LHCN-M2 (cell line): ENCODE data around the gene AZIN2. TPM values are rescaled to one million over a fixed set of nuclear protein-coding genes. Genes with fewer than 3 reads are reported as not detected.
"Not testable (repeated sequence)": the region's sequence is repeated elsewhere in the genome, so short reads cannot be mapped to it uniquely, and the experiment has no call there.

Experiments
- DNase-seq: peaks from one replicate; pipeline ENCODE4 v3.0.0-alpha.2; 2012; ENCODE audit warnings: low read depth
- total RNA-seq: library from RNA; depleted of rRNA; stranded (reverse); fragments of >200 nt; gene quantifications from 2 replicates; pipeline ENCODE4 v1.2.3, GENCODE V29; 2014

The AZIN2 gene
- total RNA-seq, 1 experiment from 2014 or later: 5.0 TPM

GRCh38 chr1:33094486-33094885, 13.5 kb downstream of the AZIN2 start:
- DNase-seq: no peak

- peak; percentile 79 for DNase-seq
These were observed 14.1 kb downstream of the AZIN2 start for GRCh38 chr1:33094971-33095604.

- peak; percentile 94 for DNase-seq
These were observed 15.5 kb downstream of the AZIN2 start for GRCh38 chr1:33096363-33097005.

GRCh38 chr1:33097137-33097611, 16.2 kb downstream of the AZIN2 start:
- DNase-seq: peak; percentile 46

GRCh38 chr1:33097762-33098161, 16.8 kb downstream of the AZIN2 start:
- no peak for DNase-seq

GRCh38 chr1:33098371-33098770, 17.4 kb downstream of the AZIN2 start:
- DNase-seq: peak; percentile 52

GRCh38 chr1:33099290-33100118, 18.6 kb downstream of the AZIN2 start:
- DNase-seq: peak; percentile 100

- not testable (repeated sequence) for DNase-seq
These were observed 19.1 kb downstream of the AZIN2 start for GRCh38 chr1:33100119-33100415.

- no peak for DNase-seq
These were observed 29.5 kb downstream of the AZIN2 start for GRCh38 chr1:33110477-33110876.

- peak; percentile 22 for DNase-seq
These were observed 31.0 kb downstream of the AZIN2 start for GRCh38 chr1:33111965-33112364.

GRCh38 chr1:33117440-33118085, 36.6 kb downstream of the AZIN2 start:
- no peak for DNase-seq

GRCh38 chr1:33118274-33118673, 37.3 kb downstream of the AZIN2 start:
- no peak for DNase-seq

GRCh38 chr1:33119050-33119449, 38.1 kb downstream of the AZIN2 start:
- no peak for DNase-seq

GRCh38 chr1:33119532-33120217, 38.7 kb downstream of the AZIN2 start:
- no peak for DNase-seq

GRCh38 chr1:33120436-33121231, 39.7 kb downstream of the AZIN2 start:
- DNase-seq: no peak

- DNase-seq: no peak
These were observed 40.8 kb downstream of the AZIN2 start for GRCh38 chr1:33121728-33122127.

GRCh38 chr1:33122483-33123178, 41.7 kb downstream of the AZIN2 start:
- no peak for DNase-seq

- DNase-seq: no peak
These were observed 42.3 kb downstream of the AZIN2 start for GRCh38 chr1:33123266-33123665.

- DNase-seq: not testable (repeated sequence)
These were observed 43.7 kb downstream of the AZIN2 start for GRCh38 chr1:33124647-33125046.

GRCh38 chr1:33126411-33127000, 45.6 kb downstream of the AZIN2 start:
- DNase-seq: no peak
